H1 (cell line): ENCODE data around the gene SLC30A5. TPM values are rescaled to one million over a fixed set of nuclear protein-coding genes. Genes with fewer than 3 reads are reported as not detected.

Experiments used
- BRCA1 ChIP-seq: IDR thresholded peaks from 2 replicates; pipeline ENCODE4 v1.6.1; 2012; ENCODE audit warnings: low read depth, low read length, improper control_type of control experiment
- CBX8 ChIP-seq: fragments of 300-800, 300-1000 bp; sonication (generic); IDR thresholded peaks from 2 replicates; pipeline ENCODE4 v1.7.1; 2016; ENCODE audit warnings: low read depth, low read length, borderline replicate concordance
- CEBPB ChIP-seq: IDR thresholded peaks from 2 replicates; pipeline ENCODE4 v1.6.1; 2012; ENCODE audit warnings: low read depth, low read length
- CHD2 ChIP-seq: IDR thresholded peaks from 2 replicates; pipeline ENCODE4 v1.6.1; 2012; ENCODE audit warnings: low read length, improper control_type of control experiment
- EP300 ChIP-seq, 2 experiments: IDR thresholded peaks; 1 replicate in 1 of 2; 2 replicates in 1 of 2; pipeline ENCODE4 v1.6.1; 2011 to 2012; ENCODE audit warnings: low read depth in 2 of 2, low read length in 2 of 2, mild to moderate bottlenecking in 2 of 2, borderline replicate concordance in 1 of 2, inconsistent platforms in 1 of 2, moderate library complexity in 1 of 2
- GABPA ChIP-seq: IDR thresholded peaks from 2 replicates; pipeline ENCODE4 v1.6.1; 2011; ENCODE audit warnings: mild to moderate bottlenecking, low read length, moderate library complexity, borderline replicate concordance; ENCODE audit not compliant: insufficient read depth
- HDAC6 ChIP-seq: IDR thresholded peaks from one replicate; pipeline ENCODE4 v1.7.1; 2012; ENCODE audit warnings: low read depth, mild to moderate bottlenecking, inconsistent platforms, low read length, moderate library complexity
- KDM1A ChIP-seq: fragments of 200-600, 300-600 bp; sonication (generic); IDR thresholded peaks from 2 replicates; pipeline ENCODE4 v1.7.1; 2016; ENCODE audit warnings: mild to moderate bottlenecking, low read length, borderline replicate concordance
- KDM5A ChIP-seq: fragments of 200-600 bp; IDR thresholded peaks from 2 replicates; pipeline ENCODE4 v1.7.1; 2012; ENCODE audit warnings: mild to moderate bottlenecking, low read length, inconsistent platforms, mixed read lengths
- MAX ChIP-seq: IDR thresholded peaks from 2 replicates; pipeline ENCODE4 v1.6.1; 2012; ENCODE audit warnings: inconsistent platforms
- NRF1 ChIP-seq: IDR thresholded peaks from 2 replicates; pipeline ENCODE4 v1.6.1; 2011; ENCODE audit warnings: mild to moderate bottlenecking, low read depth, low read length, improper control_type of control experiment
- PHF8 ChIP-seq: fragments of 200-600 bp; sonication (generic); conservative IDR thresholded peaks from 2 replicates; pipeline ENCODE4 v1.7.1; 2012; ENCODE audit warnings: low read depth, mild to moderate bottlenecking, inconsistent platforms, low read length, moderate library complexity
- RBBP5 ChIP-seq: IDR thresholded peaks from 2 replicates; pipeline ENCODE4 v1.7.1; 2012; ENCODE audit warnings: low read depth, mild to moderate bottlenecking, inconsistent platforms, low read length, moderate library complexity, borderline replicate concordance
- RFX5 ChIP-seq: IDR thresholded peaks from 2 replicates; pipeline ENCODE4 v1.6.1; 2011; ENCODE audit warnings: low read depth, low read length, improper control_type of control experiment, borderline replicate concordance
- RXRA ChIP-seq: IDR thresholded peaks from 2 replicates; pipeline ENCODE4 v1.6.1; 2011; ENCODE audit warnings: low read depth, mild to moderate bottlenecking, low read length, moderate library complexity; ENCODE audit not compliant: insufficient read depth
- SIRT6 ChIP-seq: IDR thresholded peaks from one replicate; pipeline ENCODE4 v1.7.1; 2012; ENCODE audit warnings: low read length, inconsistent platforms
- SIX5 ChIP-seq: IDR thresholded peaks from 2 replicates; pipeline ENCODE4 v1.6.1; 2011; ENCODE audit warnings: mild to moderate bottlenecking, low read depth, low read length
- SP2 ChIP-seq: IDR thresholded peaks from 2 replicates; pipeline ENCODE4 v1.6.1; 2012; ENCODE audit warnings: mild to moderate bottlenecking, low read length, inconsistent platforms
- SRF ChIP-seq: IDR thresholded peaks from 2 replicates; pipeline ENCODE4 v1.6.1; 2011; ENCODE audit warnings: mild to moderate bottlenecking, low read depth, low read length, moderate library complexity
- SUZ12 ChIP-seq: fragments of 200-600 bp; sonication (generic); IDR thresholded peaks from 2 replicates; pipeline ENCODE4 v1.6.1; 2012; ENCODE audit warnings: mild to moderate bottlenecking, inconsistent platforms, low read length, moderate library complexity, mixed read lengths
- TBP ChIP-seq: IDR thresholded peaks from 2 replicates; pipeline ENCODE4 v1.6.1; 2011; ENCODE audit warnings: low read depth, low read length, improper control_type of control experiment
- TCF12 ChIP-seq: IDR thresholded peaks from 2 replicates; pipeline ENCODE4 v1.6.1; 2011; ENCODE audit warnings: low read depth, mild to moderate bottlenecking, low read length
- USF2 ChIP-seq: IDR thresholded peaks from 2 replicates; pipeline ENCODE4 v1.6.1; 2011; ENCODE audit warnings: low read length, improper control_type of control experiment
- YY1 ChIP-seq: IDR thresholded peaks from 2 replicates; pipeline ENCODE4 v1.6.1; 2011; ENCODE audit warnings: low read depth, mild to moderate bottlenecking, low read length
- polyA plus RNA-seq, 7 experiments: library from polyadenylated mRNA; depleted of rRNA in 3 of 7; stranded (reverse) in 5 of 7; unstranded in 2 of 7; fragments of >200 nt in 5 of 7; fragments of 200-250 nt in 2 of 7; gene quantifications; 1 replicate in 5 of 7; 2 replicates in 1 of 7; 4 replicates in 1 of 7; pipeline versions ENCODE4 v1.2.1 to v1.2.3, GENCODE V29; 2011 to 2013; ENCODE audit warnings: missing spikeins in 2 of 7, mixed read lengths in 2 of 7
- total RNA-seq: library from RNA; stranded (reverse); fragmentation: NEBNext Ultra II Directional; extraction: Animal tissue kit (Norgen Biotek cat#: 25700); gene quantifications from 2 replicates; pipeline ENCODE4 v1.2.1, GENCODE V29; 2021

The SLC30A5 gene
- total and polyA plus RNA-seq, 2 of the 8 experiments (the other 6 are each of a cell fraction or from before 2014, with no cell fraction given): 31.0 to 43.5 TPM

GRCh38 chr5:69166686-69167492 is 73.1 kb downstream of the SLC30A5 start, which contains the start of gene CCNB1 (continued):
- peak; percentile 85 for TF ChIP-seq PHF8
- TF ChIP-seq RFX5: peak; percentile 34; the same call in 1 of the 2 replicates
- TF ChIP-seq HDAC6: no peak
- TF ChIP-seq EP300 (IDR thresholded peaks at IDR 0.05; ENCODE audit: borderline replicate concordance in 1 of 2, low read depth in 2 of 2, low read length in 2 of 2): no peak
- no peak for TF ChIP-seq RXRA
- TF ChIP-seq BRCA1: peak; percentile 15; the same call in 1 of the 2 replicates
- TF ChIP-seq SUZ12: no peak
- TF ChIP-seq CHD2: peak; percentile 83
- TF ChIP-seq KDM5A: peak; percentile 45; the same call in 1 of the 2 replicates
- no peak for TF ChIP-seq SP2
- TF ChIP-seq SIRT6: no peak
- peak; percentile 86 for TF ChIP-seq USF2
- no peak for TF ChIP-seq GABPA
- no peak for TF ChIP-seq KDM1A
- peak; percentile 81 for TF ChIP-seq MAX
- TF ChIP-seq YY1: no peak
- no peak for TF ChIP-seq CBX8
- TF ChIP-seq RBBP5: no peak
- TF ChIP-seq SIX5: no peak
- peak; percentile 89 for TF ChIP-seq TBP
- TF ChIP-seq TCF12: peak; percentile 41; the same call in 1 of the 2 replicates
- peak; percentile 68 for TF ChIP-seq NRF1
- TF ChIP-seq SRF: no peak
- TF ChIP-seq CEBPB: no peak
